Stimulated activated CD4-positive, alpha-beta T cell treated with anti-CD3 and anti-CD28 coated beads, Interleukin-15, amount 100 ng/mL, for 48 hours (primary cell): ENCODE data around the gene ILDR2.

Experiments
- DNase-seq, 2 donors: peaks; one replicate each; pipeline ENCODE4 v3.0.0-alpha.2; 2020; ENCODE audit warnings: low read depth in 2 of 2

Gene ILDR2

GRCh38 chr1:166925810-166926478, 49.4 kb downstream of the ILDR2 start:
- no peak for DNase-seq

- DNase-seq, result no peak
Measured at GRCh38 chr1:166924823-166925541, 50.4 kb downstream of the ILDR2 start.

- DNase-seq, result no peak
Measured at GRCh38 chr1:166920561-166921475, 54.5 kb downstream of the ILDR2 start.

GRCh38 chr1:166918956-166919316, 56.4 kb downstream of the ILDR2 start:
- no peak for DNase-seq

GRCh38 chr1:166918088-166918955, 57.0 kb downstream of the ILDR2 start:
- DNase-seq, result no peak

GRCh38 chr1:166915941-166916340, 59.4 kb downstream of the ILDR2 start:
- DNase-seq, result no peak

- no peak for DNase-seq
Measured at GRCh38 chr1:166915042-166915441, 60.3 kb downstream of the ILDR2 start.

- DNase-seq, result no peak
Measured at GRCh38 chr1:166914111-166914510, 61.2 kb downstream of the ILDR2 start.

- no peak for DNase-seq
Measured at GRCh38 chr1:166911624-166912023, 63.7 kb downstream of the ILDR2 start.

GRCh38 chr1:166910396-166910994, 64.8 kb downstream of the ILDR2 start:
- DNase-seq, result peak; percentile 52 to 73

GRCh38 chr1:166908942-166909341, 66.4 kb downstream of the ILDR2 start:
- no peak for DNase-seq

GRCh38 chr1:166907763-166908162, 67.6 kb downstream of the ILDR2 start:
- DNase-seq, result no peak

GRCh38 chr1:166907051-166907450, 68.3 kb downstream of the ILDR2 start:
- DNase-seq, result no peak

GRCh38 chr1:166906647-166907046, 68.7 kb downstream of the ILDR2 start:
- no peak for DNase-seq

- DNase-seq, result no peak
Measured at GRCh38 chr1:166905900-166906299, 69.4 kb downstream of the ILDR2 start.

GRCh38 chr1:166905136-166905535, 70.2 kb downstream of the ILDR2 start:
- no peak for DNase-seq

- DNase-seq, result no peak
Measured at GRCh38 chr1:166903232-166903631, 72.1 kb downstream of the ILDR2 start.

GRCh38 chr1:166902279-166902678, 73.1 kb downstream of the ILDR2 start:
- DNase-seq, result no peak

GRCh38 chr1:166900987-166901386, 74.4 kb downstream of the ILDR2 start:
- no peak for DNase-seq

- no peak for DNase-seq
Measured at GRCh38 chr1:166899769-166900168, 75.6 kb downstream of the ILDR2 start.

- no peak for DNase-seq
Measured at GRCh38 chr1:166895766-166896165, 79.6 kb downstream of the ILDR2 start.
